Fibroblast of villous mesenchyme (primary cell): ENCODE results near the gene MAOB. TPM values are rescaled to one million over a fixed set of nuclear protein-coding genes. Genes with fewer than 3 reads are reported as not detected.

ENCODE experiments used
- DNase-seq: peaks from one replicate; pipeline ENCODE4 v3.0.0-alpha.2; 2010; ENCODE audit warnings: low read depth
- H3K4me3 ChIP-seq: 2 replicates; pipeline ENCODE4 v1.5.1; 2011; ENCODE audit warnings: low read depth, mild to moderate bottlenecking, low read length
- total RNA-seq: library from RNA; depleted of rRNA; stranded (reverse); fragments of >200 nt; gene quantifications from 2 replicates; pipeline ENCODE4 v1.2.3, GENCODE V29; 2012
- TF ChIP-seq, protein P1 (sequence below): IDR thresholded peaks from 2 replicates; pipeline ENCODE4 v1.5.1; 2012; ENCODE audit warnings: low read depth, mild to moderate bottlenecking, low read length; ENCODE audit not compliant: insufficient read depth

MAOB gene
- total RNA-seq, 1 donor = 0.43 TPM

DNA sequence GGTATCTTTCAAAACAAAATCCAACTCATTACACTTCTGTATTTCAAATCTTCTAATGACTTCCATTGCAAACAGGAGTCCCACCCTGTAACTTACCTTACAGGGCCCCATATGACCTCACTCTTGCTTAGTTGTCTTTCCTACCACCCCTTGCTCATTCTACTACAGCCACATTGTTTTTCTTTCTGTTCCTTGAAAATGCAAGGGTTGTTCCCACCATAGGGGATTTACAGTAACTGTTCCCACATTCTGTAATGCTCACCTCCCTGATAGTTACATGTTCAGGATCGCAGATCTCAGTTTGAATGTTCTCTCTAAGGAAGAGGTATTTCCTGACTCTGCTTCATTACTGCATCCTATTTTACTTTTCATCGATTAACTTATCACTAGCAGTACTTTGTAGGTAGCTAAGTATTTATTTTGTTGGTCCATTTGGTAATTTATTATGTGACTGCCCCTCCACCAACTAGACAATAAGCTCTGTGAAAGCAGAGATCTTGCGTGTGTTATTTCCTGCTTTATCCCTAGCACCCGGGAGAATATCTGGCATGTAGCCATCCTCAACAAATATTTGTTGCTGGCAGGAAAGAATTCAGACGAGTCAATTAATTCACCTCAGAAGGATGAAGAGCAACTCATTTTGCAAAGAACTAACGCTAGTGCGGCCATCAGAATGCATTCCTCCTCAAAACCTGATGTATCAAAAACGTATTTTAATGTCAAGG lies 21.4 kb downstream of the MAOB start:
- TF ChIP-seq, protein P1, sequence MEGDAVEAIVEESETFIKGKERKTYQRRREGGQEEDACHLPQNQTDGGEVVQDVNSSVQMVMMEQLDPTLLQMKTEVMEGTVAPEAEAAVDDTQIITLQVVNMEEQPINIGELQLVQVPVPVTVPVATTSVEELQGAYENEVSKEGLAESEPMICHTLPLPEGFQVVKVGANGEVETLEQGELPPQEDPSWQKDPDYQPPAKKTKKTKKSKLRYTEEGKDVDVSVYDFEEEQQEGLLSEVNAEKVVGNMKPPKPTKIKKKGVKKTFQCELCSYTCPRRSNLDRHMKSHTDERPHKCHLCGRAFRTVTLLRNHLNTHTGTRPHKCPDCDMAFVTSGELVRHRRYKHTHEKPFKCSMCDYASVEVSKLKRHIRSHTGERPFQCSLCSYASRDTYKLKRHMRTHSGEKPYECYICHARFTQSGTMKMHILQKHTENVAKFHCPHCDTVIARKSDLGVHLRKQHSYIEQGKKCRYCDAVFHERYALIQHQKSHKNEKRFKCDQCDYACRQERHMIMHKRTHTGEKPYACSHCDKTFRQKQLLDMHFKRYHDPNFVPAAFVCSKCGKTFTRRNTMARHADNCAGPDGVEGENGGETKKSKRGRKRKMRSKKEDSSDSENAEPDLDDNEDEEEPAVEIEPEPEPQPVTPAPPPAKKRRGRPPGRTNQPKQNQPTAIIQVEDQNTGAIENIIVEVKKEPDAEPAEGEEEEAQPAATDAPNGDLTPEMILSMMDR = no peak
- no peak overlapping the region for H3K4me3 ChIP-seq
- DNase-seq = no peak

GRCh38 chrX:43853225-43853828 lies 28.9 kb downstream of the MAOB start:
- DNase-seq = no peak
- TF ChIP-seq, protein P1 = no peak
- no peak overlapping the region for H3K4me3 ChIP-seq

- DNase-seq = no peak
- no peak overlapping the region for H3K4me3 ChIP-seq
- TF ChIP-seq, protein P1 = no peak
Measured at GRCh38 chrX:43850629-43851028, 31.6 kb downstream of the MAOB start.

DNA sequence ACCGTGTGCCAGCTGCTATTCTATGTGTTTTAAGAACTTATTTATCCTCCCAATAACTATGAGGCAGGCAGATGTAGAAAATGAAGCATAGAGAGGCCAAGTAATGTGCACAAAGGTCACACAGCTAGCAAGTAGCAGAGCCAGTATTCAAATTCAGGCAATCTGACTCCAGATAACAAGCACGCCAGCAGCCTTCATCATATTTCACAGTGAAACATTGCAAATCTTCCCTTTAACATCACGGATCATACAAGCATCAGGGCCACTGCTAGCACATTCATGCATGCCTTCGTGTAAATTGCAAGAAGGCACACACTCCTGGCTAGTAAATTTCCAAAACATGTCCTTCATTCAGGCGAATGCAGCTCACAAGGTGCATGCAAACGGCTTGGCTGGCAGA lies 33.1 kb downstream of the MAOB start:
- TF ChIP-seq, protein P1 = no peak
- no peak for DNase-seq
- H3K4me3 ChIP-seq = no peak overlapping the region

- TF ChIP-seq, protein P1 = no peak
- DNase-seq = no peak
- no peak overlapping the region for H3K4me3 ChIP-seq
Measured at GRCh38 chrX:43847352-43847751, 34.9 kb downstream of the MAOB start.

DNA sequence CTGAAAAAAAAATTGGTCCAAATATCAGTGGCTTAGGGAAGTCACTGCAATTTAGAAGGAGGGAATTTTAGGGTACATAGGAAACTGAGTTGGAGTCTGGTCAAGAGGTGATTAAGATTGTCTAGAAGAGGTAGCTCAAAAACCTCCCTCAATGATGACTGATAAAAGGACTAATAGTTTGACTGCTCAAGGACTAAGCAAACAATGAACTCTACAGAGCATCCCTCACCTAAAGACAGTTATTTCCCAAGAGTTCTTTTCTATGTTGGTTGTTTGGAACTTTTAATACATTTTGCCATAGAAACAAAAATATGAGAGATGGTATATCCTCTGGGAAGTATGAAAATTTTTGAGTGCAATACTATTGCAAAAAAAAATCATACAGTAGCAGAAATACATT lies 35.7 kb downstream of the MAOB start:
- H3K4me3 ChIP-seq = no peak overlapping the region
- TF ChIP-seq, protein P1 = no peak
- DNase-seq = no peak
